Activated naive CD4-positive, alpha-beta T cell treated with anti-CD3 and anti-CD28 coated beads, Interleukin-2, amount 50 U/mL, for 16 hours (primary cell): ENCODE data around the gene REXO1.
A peak's percentile ranks its signal among the peaks of the same experiment; 100 is the strongest.

Experiments used
- DNase-seq: peaks from one replicate; pipeline ENCODE4 v3.0.0-alpha.2; 2020

REXO1 gene

GRCh38 chr19:1847684-1848398 lies 442 bp downstream of the REXO1 start:
- no peak for DNase-seq

GRCh38 chr19:1847348-1847683 lies 967 bp downstream of the REXO1 start:
- DNase-seq: no peak

GRCh38 chr19:1846517-1847204 lies 1.6 kb downstream of the REXO1 start:
- DNase-seq: no peak

GRCh38 chr19:1845642-1846041 lies 2.6 kb downstream of the REXO1 start:
- no peak for DNase-seq

- DNase-seq: no peak
Measured at GRCh38 chr19:1845125-1845515, 3.2 kb downstream of the REXO1 start.

GRCh38 chr19:1844513-1845124 lies 3.7 kb downstream of the REXO1 start:
- DNase-seq: no peak

GRCh38 chr19:1843646-1844394 lies 4.5 kb downstream of the REXO1 start:
- no peak for DNase-seq

GRCh38 chr19:1843116-1843515 lies 5.2 kb downstream of the REXO1 start:
- no peak for DNase-seq

GRCh38 chr19:1841209-1841924 lies 6.9 kb downstream of the REXO1 start:
- DNase-seq: no peak

- no peak for DNase-seq
Measured at GRCh38 chr19:1840541-1841115, 7.7 kb downstream of the REXO1 start.

- DNase-seq: no peak
Measured at GRCh38 chr19:1839658-1840540, 8.4 kb downstream of the REXO1 start.

- peak; percentile 66 for DNase-seq
Measured at GRCh38 chr19:1837625-1838105, 10.6 kb downstream of the REXO1 start.

- DNase-seq: no peak
Measured at GRCh38 chr19:1837222-1837565, 11.1 kb downstream of the REXO1 start.

- no peak for DNase-seq
Measured at GRCh38 chr19:1836458-1837221, 11.6 kb downstream of the REXO1 start.

GRCh38 chr19:1833540-1833939 lies 14.7 kb downstream of the REXO1 start:
- DNase-seq: no peak

GRCh38 chr19:1832046-1832663 lies 16.1 kb downstream of the REXO1 start:
- no peak for DNase-seq

GRCh38 chr19:1830978-1831377 lies 17.3 kb downstream of the REXO1 start:
- no peak for DNase-seq

- DNase-seq: no peak
Measured at GRCh38 chr19:1830568-1830967, 17.7 kb downstream of the REXO1 start.

GRCh38 chr19:1829958-1830357 lies 18.3 kb downstream of the REXO1 start:
- no peak for DNase-seq
